ENCODE results near the gene ICA1. TPM values are rescaled to one million over a fixed set of nuclear protein-coding genes. Genes with fewer than 3 reads are reported as not detected.
"Not testable (repeated sequence)": the region's sequence is repeated elsewhere in the genome, so short reads cannot be mapped to it uniquely, and the experiment has no call there.

Gene ICA1
- total RNA-seq, 1 donor from 2014 or later = 13.1 TPM

GRCh38 chr7:8109196-8110022, 152.6 kb downstream of the ICA1 start:
- H3K4me3 Mint-ChIP-seq = no peak overlapping the region
- no peak overlapping the region for H3K27ac Mint-ChIP-seq
- no peak for DNase-seq (ENCODE audit: low spot score)
- H3K4me1 ChIP-seq = peaks cover 20% of the 10 kb centered on the region
- peaks cover 6% of the 10 kb centered on the region for H3K9me3 Mint-ChIP-seq
- no peak overlapping the region for H3K27ac ChIP-seq
- peaks cover 16% of the 10 kb centered on the region for H3K4me1 Mint-ChIP-seq
- H3K9ac ChIP-seq = no peak overlapping the region
- TF ChIP-seq EZH2phosphoT487 (IDR thresholded peaks at IDR 0.05) (no peak), EZH2 (IDR thresholded peaks at IDR 0.05) (no peak), CTCF (IDR thresholded peaks at IDR 0.05) (no peak)
- H3K4me3 ChIP-seq = no peak overlapping the region
- no peaks in the 10 kb centered on the region for H3K79me2 ChIP-seq (ENCODE audit: low read depth)
- no peaks in the 10 kb centered on the region for H3K36me3 ChIP-seq
- no peak overlapping the region for H3K4me2 ChIP-seq
- no peaks in the 10 kb centered on the region for H3K36me3 Mint-ChIP-seq
- H2AFZ ChIP-seq (replicated peaks) = no peak overlapping the region
- no peaks in the 10 kb centered on the region for H3K27me3 ChIP-seq
- H3K27me3 Mint-ChIP-seq (ENCODE audit: insufficient read depth, low read depth) = peaks cover 3% of the 10 kb centered on the region
- H3F3A ChIP-seq (ENCODE audit: low read depth) = peaks cover 7% of the 10 kb centered on the region
- H4K20me1 ChIP-seq (ENCODE audit: low read depth) = no peaks in the 10 kb centered on the region
- no peaks in the 10 kb centered on the region for H3K9me3 ChIP-seq (ENCODE audit: low read depth)

DNA sequence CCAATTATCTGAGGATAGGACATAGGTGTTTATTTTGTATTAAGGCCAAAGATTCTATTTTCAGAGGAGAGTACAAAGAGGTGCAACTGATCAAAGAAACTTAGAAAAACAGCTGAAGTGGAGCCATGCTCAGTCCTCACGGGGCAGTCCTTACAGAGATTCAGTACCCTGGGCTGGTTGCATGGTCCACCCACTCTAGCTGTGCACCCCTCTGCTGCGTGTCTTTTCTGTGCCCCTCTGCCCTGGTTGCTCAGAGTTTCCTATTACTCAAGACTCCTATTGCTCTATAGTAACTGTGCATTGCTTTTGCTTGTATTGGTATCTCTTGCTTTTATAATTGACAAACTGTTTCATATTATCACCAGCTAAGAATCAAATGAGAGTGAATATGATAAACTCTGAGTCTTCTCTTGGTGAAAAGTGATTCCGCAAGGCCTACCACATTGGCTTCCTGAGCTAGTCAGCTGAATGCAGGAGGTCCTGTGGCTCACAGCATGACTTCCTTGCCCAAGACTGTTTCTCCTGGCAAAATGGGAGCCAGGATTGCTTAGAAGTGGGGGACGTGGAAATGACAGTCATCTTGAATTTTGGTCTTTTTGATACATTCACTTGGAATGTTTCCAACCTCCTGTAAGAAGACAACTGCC, 156.4 kb downstream of the ICA1 start:
- H3K4me3 Mint-ChIP-seq = no peak overlapping the region
- H3K36me3 ChIP-seq = no peaks in the 10 kb centered on the region
- H4K20me1 ChIP-seq (ENCODE audit: low read depth) = no peaks in the 10 kb centered on the region
- H3F3A ChIP-seq (ENCODE audit: low read depth) = no peaks in the 10 kb centered on the region
- H3K4me1 Mint-ChIP-seq = peaks cover 10% of the 10 kb centered on the region
- no peak overlapping the region for H2AFZ ChIP-seq (replicated peaks)
- H3K9ac ChIP-seq = no peak overlapping the region
- no peak overlapping the region for H3K4me2 ChIP-seq
- H3K9me3 ChIP-seq (ENCODE audit: low read depth) = no peaks in the 10 kb centered on the region
- H3K4me3 ChIP-seq = no peak overlapping the region
- H3K27ac Mint-ChIP-seq = no peak overlapping the region
- H3K27me3 Mint-ChIP-seq (ENCODE audit: insufficient read depth, low read depth) = peaks cover 3% of the 10 kb centered on the region
- H3K27ac ChIP-seq = no peak overlapping the region
- DNase-seq (ENCODE audit: low spot score) = no peak
- H3K79me2 ChIP-seq (ENCODE audit: low read depth) = no peaks in the 10 kb centered on the region
- peaks cover 11% of the 10 kb centered on the region for H3K4me1 ChIP-seq
- no peaks in the 10 kb centered on the region for H3K27me3 ChIP-seq
- TF ChIP-seq EZH2 (IDR thresholded peaks at IDR 0.05) (no peak), EZH2phosphoT487 (IDR thresholded peaks at IDR 0.05) (no peak), CTCF (IDR thresholded peaks at IDR 0.05) (no peak)
- peaks cover 11% of the 10 kb centered on the region for H3K9me3 Mint-ChIP-seq
- H3K36me3 Mint-ChIP-seq = peaks cover 2% of the 10 kb centered on the region

DNA sequence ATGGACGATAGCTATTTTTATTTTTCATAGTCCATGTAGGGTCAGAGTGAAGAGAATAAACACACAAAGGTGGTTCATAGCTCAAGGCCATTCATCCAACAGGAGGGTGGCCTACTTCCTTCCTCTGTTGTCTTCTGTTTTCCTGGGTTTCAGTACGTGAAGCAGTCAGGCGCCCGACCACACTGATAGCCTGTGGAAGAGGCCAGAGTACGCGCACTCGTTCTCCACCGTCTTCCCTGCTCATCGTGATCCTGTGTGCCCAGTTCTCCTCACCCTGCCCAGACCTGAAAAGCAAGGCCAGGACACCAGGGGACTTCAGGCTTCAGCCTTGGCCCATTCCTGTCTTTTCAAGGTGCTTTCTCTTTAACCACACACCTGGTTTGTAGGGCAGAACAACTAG, 158.7 kb downstream of the ICA1 start:
- Histone ChIP-seq H3K9me3 (ENCODE audit: low read depth) (no peaks in the 10 kb centered on the region), H4K20me1 (ENCODE audit: low read depth) (no peaks in the 10 kb centered on the region), H3K36me3 (no peaks in the 10 kb centered on the region), H3K79me2 (ENCODE audit: low read depth) (no peaks in the 10 kb centered on the region), H3K9ac (no peak overlapping the region), H3F3A (ENCODE audit: low read depth) (no peaks in the 10 kb centered on the region), H3K4me2 (no peak overlapping the region), H3K27me3 (no peaks in the 10 kb centered on the region), H3K4me1 (peaks cover 11% of the 10 kb centered on the region), H3K4me3 (no peak overlapping the region), H2AFZ (replicated peaks) (no peak overlapping the region), H3K27ac (no peak overlapping the region)
- Mint-ChIP-seq H3K4me3 (no peak overlapping the region), H3K36me3 (peaks cover 2% of the 10 kb centered on the region), H3K27me3 (ENCODE audit: insufficient read depth, low read depth) (peaks cover 4% of the 10 kb centered on the region), H3K27ac (no peak overlapping the region), H3K9me3 (peaks cover 14% of the 10 kb centered on the region), H3K4me1 (peaks cover 10% of the 10 kb centered on the region)
- TF ChIP-seq CTCF (IDR thresholded peaks at IDR 0.05) = no peak
- no peak for TF ChIP-seq EZH2phosphoT487 (IDR thresholded peaks at IDR 0.05)
- TF ChIP-seq EZH2 (IDR thresholded peaks at IDR 0.05) = no peak
- no peak for DNase-seq (ENCODE audit: low spot score)

DNA sequence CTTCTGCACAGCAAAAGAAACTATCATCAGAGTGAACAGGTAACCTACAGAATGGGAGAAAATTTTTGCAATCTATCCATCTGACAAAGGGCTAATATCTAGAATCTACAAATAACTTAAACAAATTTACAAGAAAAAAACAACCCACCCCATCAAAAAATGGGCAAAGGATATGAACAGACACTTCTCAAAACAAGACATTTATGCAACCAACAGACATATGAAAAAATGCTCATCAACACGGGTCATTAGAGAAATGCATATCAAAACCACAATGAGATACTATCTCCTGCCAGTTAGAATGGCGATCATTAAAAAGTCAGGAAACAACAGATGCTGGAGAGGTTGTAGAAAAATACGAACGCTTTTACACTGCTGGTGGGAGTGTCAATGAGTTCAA, 160.7 kb downstream of the ICA1 start:
- not testable (repeated sequence) for H3K36me3 ChIP-seq; H3K9me3 ChIP-seq (ENCODE audit: low read depth); H3K9ac ChIP-seq; H2AFZ ChIP-seq (replicated peaks); H3F3A ChIP-seq (ENCODE audit: low read depth); H3K27ac ChIP-seq; H4K20me1 ChIP-seq (ENCODE audit: low read depth); H3K27me3 Mint-ChIP-seq (ENCODE audit: insufficient read depth, low read depth); H3K79me2 ChIP-seq (ENCODE audit: low read depth); H3K4me3 Mint-ChIP-seq; H3K4me2 ChIP-seq; H3K4me3 ChIP-seq; H3K27ac Mint-ChIP-seq; DNase-seq (ENCODE audit: low spot score); H3K36me3 Mint-ChIP-seq; H3K27me3 ChIP-seq; H3K4me1 Mint-ChIP-seq
- H3K9me3 Mint-ChIP-seq = peaks cover 14% of the 10 kb centered on the region
- H3K4me1 ChIP-seq = peaks cover 11% of the 10 kb centered on the region

Measured in neural progenitor cell (in vitro differentiated cells).